ENCODE data around the gene TCP11. TPM values are rescaled to one million over a fixed set of nuclear protein-coding genes. Genes with fewer than 3 reads are reported as not detected.

TCP11 gene
- total and polyA plus RNA-seq, 2 of the 13 experiments (the other 11 are each of a cell fraction or from before 2014, with no cell fraction given) = 0.04 TPM; not detected in 1

DNA sequence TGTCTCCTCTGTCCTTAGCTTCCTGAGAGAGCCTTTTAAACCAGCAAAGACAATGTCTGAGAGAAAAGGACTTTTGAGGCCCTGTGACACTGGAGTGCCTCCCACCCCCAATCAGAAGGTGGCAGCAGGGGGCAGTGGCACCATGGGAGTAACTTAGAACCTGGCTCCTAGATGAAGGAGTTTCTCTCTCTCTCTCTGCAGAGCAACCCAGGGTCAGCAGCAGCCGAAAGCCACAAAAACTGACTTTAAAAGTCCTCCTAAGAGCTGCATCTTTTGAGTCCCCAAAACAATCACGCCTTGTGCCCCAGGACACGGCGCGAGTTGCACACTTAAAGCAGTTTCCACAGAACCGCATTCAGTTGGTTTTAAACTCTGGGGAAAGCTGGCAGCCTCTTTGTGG, 5.3 kb upstream of the TCP11 start (continued):
- TF ChIP-seq, protein P1, sequence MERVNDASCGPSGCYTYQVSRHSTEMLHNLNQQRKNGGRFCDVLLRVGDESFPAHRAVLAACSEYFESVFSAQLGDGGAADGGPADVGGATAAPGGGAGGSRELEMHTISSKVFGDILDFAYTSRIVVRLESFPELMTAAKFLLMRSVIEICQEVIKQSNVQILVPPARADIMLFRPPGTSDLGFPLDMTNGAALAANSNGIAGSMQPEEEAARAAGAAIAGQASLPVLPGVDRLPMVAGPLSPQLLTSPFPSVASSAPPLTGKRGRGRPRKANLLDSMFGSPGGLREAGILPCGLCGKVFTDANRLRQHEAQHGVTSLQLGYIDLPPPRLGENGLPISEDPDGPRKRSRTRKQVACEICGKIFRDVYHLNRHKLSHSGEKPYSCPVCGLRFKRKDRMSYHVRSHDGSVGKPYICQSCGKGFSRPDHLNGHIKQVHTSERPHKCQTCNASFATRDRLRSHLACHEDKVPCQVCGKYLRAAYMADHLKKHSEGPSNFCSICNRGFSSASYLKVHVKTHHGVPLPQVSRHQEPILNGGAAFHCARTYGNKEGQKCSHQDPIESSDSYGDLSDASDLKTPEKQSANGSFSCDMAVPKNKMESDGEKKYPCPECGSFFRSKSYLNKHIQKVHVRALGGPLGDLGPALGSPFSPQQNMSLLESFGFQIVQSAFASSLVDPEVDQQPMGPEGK (CRISPR knock-in tag; IDR thresholded peaks at IDR 0.05) = 0 out of 2 replicates have a peak, but pooled peaks have one; percentile 24
- TF ChIP-seq ZNF124 (CRISPR knock-in tag; IDR thresholded peaks at IDR 0.05) (0 out of 2 replicates have a peak, but pooled peaks have one; percentile 34), TGIF2 (CRISPR knock-in tag; IDR thresholded peaks at IDR 0.05) (no peak), SKI (IDR thresholded peaks at IDR 0.05; ENCODE audit: partially characterized antibody) (no peak), ESRRA (CRISPR knock-in tag; IDR thresholded peaks at IDR 0.05; ENCODE audit: low read depth) (no peak), HNRNPL (IDR thresholded peaks at IDR 0.05; ENCODE audit: low read depth, low read length) (no peak), SALL1 (CRISPR knock-in tag; IDR thresholded peaks at IDR 0.05) (peak; percentile 41), SOX13 (IDR thresholded peaks at IDR 0.05) (no peak), SOX13 (CRISPR knock-in tag; conservative IDR thresholded peaks at IDR 0.05 in 1 of 2, IDR thresholded peaks at IDR 0.05 in 1 of 2) (no peak), MIXL1 (CRISPR knock-in tag; IDR thresholded peaks at IDR 0.05) (0 out of 2 replicates have a peak, but pooled peaks have one; percentile 43), MIER3 (CRISPR knock-in tag; IDR thresholded peaks at IDR 0.05; ENCODE audit: borderline replicate concordance) (peak; percentile 47; the same call in 1 of the 2 replicates)
- TF ChIP-seq, protein P2, sequence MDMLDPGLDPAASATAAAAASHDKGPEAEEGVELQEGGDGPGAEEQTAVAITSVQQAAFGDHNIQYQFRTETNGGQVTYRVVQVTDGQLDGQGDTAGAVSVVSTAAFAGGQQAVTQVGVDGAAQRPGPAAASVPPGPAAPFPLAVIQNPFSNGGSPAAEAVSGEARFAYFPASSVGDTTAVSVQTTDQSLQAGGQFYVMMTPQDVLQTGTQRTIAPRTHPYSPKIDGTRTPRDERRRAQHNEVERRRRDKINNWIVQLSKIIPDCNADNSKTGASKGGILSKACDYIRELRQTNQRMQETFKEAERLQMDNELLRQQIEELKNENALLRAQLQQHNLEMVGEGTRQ (IDR thresholded peaks at IDR 0.05; ENCODE audit: low read depth, low read length) = no peak
- TF ChIP-seq, protein P2 (CRISPR knock-in tag; IDR thresholded peaks at IDR 0.05; ENCODE audit: borderline replicate concordance) = no peak
- TF ChIP-seq, protein P3, sequence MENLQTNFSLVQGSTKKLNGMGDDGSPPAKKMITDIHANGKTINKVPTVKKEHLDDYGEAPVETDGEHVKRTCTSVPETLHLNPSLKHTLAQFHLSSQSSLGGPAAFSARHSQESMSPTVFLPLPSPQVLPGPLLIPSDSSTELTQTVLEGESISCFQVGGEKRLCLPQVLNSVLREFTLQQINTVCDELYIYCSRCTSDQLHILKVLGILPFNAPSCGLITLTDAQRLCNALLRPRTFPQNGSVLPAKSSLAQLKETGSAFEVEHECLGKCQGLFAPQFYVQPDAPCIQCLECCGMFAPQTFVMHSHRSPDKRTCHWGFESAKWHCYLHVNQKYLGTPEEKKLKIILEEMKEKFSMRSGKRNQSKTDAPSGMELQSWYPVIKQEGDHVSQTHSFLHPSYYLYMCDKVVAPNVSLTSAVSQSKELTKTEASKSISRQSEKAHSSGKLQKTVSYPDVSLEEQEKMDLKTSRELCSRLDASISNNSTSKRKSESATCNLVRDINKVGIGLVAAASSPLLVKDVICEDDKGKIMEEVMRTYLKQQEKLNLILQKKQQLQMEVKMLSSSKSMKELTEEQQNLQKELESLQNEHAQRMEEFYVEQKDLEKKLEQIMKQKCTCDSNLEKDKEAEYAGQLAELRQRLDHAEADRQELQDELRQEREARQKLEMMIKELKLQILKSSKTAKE (CRISPR knock-in tag; IDR thresholded peaks at IDR 0.05; ENCODE audit: borderline replicate concordance) = no peak
- TF ChIP-seq, protein P4, sequence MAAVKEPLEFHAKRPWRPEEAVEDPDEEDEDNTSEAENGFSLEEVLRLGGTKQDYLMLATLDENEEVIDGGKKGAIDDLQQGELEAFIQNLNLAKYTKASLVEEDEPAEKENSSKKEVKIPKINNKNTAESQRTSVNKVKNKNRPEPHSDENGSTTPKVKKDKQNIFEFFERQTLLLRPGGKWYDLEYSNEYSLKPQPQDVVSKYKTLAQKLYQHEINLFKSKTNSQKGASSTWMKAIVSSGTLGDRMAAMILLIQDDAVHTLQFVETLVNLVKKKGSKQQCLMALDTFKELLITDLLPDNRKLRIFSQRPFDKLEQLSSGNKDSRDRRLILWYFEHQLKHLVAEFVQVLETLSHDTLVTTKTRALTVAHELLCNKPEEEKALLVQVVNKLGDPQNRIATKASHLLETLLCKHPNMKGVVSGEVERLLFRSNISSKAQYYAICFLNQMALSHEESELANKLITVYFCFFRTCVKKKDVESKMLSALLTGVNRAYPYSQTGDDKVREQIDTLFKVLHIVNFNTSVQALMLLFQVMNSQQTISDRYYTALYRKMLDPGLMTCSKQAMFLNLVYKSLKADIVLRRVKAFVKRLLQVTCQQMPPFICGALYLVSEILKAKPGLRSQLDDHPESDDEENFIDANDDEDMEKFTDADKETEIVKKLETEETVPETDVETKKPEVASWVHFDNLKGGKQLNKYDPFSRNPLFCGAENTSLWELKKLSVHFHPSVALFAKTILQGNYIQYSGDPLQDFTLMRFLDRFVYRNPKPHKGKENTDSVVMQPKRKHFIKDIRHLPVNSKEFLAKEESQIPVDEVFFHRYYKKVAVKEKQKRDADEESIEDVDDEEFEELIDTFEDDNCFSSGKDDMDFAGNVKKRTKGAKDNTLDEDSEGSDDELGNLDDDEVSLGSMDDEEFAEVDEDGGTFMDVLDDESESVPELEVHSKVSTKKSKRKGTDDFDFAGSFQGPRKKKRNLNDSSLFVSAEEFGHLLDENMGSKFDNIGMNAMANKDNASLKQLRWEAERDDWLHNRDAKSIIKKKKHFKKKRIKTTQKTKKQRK (IDR thresholded peaks at IDR 0.05; ENCODE audit: low read length) = no peak
- TF ChIP-seq, protein P5, sequence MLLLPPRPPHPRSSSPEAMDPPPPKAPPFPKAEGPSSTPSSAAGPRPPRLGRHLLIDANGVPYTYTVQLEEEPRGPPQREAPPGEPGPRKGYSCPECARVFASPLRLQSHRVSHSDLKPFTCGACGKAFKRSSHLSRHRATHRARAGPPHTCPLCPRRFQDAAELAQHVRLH (CRISPR knock-in tag; IDR thresholded peaks at IDR 0.05; ENCODE audit: borderline replicate concordance, low read depth) = no peak
- TF ChIP-seq, protein P6, sequence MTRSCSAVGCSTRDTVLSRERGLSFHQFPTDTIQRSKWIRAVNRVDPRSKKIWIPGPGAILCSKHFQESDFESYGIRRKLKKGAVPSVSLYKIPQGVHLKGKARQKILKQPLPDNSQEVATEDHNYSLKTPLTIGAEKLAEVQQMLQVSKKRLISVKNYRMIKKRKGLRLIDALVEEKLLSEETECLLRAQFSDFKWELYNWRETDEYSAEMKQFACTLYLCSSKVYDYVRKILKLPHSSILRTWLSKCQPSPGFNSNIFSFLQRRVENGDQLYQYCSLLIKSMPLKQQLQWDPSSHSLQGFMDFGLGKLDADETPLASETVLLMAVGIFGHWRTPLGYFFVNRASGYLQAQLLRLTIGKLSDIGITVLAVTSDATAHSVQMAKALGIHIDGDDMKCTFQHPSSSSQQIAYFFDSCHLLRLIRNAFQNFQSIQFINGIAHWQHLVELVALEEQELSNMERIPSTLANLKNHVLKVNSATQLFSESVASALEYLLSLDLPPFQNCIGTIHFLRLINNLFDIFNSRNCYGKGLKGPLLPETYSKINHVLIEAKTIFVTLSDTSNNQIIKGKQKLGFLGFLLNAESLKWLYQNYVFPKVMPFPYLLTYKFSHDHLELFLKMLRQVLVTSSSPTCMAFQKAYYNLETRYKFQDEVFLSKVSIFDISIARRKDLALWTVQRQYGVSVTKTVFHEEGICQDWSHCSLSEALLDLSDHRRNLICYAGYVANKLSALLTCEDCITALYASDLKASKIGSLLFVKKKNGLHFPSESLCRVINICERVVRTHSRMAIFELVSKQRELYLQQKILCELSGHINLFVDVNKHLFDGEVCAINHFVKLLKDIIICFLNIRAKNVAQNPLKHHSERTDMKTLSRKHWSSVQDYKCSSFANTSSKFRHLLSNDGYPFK (CRISPR knock-in tag; IDR thresholded peaks at IDR 0.05; ENCODE audit: borderline replicate concordance) = no peak

All from HepG2 (cell line).